Smooth muscle cell of the umbilical artery (primary cell): Measurements from ENCODE around the gene FN3KRP. TPM values are rescaled to one million over a fixed set of nuclear protein-coding genes. Genes with fewer than 3 reads are reported as not detected.

Experiments
- total RNA-seq: library from RNA; depleted of rRNA; stranded (reverse); fragments of >200 nt; gene quantifications from 2 replicates; pipeline ENCODE4 v1.2.3, GENCODE V29; 2014

Gene FN3KRP, protein sequence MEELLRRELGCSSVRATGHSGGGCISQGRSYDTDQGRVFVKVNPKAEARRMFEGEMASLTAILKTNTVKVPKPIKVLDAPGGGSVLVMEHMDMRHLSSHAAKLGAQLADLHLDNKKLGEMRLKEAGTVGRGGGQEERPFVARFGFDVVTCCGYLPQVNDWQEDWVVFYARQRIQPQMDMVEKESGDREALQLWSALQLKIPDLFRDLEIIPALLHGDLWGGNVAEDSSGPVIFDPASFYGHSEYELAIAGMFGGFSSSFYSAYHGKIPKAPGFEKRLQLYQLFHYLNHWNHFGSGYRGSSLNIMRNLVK
- total RNA-seq = 9.2 and 15.0 TPM in 2 replicates

DNA sequence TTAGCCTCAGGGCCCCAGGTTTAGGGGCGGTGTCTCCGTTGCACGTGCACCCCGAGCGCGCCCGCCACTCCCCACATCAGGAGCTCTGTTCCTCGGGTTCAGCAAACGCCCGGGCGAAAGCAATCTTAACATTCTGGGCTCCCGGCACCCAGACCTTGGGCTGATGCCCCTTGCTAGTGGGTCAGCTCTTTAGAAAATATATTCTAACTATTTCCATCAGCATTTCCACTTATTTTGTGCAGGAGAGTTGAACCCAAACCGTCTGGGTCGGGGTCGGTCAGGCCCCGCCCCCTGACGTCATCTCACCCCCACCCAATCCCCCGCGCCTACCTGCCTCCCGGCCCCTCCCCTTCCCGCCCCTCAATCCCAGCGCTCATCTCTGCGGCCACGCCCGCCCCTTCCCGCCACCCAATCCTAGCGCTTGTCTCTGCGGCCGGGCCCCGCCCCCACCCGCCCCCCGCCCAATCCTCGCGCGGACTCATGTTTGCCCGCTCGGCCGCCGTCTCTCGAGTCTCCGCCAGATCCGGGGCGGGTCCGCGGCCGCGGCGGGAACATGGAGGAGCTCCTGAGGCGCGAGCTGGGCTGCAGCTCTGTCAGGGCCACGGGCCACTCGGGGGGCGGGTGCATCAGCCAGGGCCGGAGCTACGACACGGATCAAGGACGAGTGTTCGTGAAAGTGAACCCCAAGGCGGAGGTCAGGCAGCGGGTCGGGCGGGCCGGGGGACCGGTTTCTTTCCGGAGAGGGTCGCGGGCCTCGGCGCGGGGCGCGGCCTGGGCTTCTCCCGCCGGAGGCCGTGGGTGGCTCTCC lies at the start of gene FN3KRP:
Gene FN3KRP (plus strand): TSS at position 504 of the 808 bp plus-strand sequence. CDS start 50 bp downstream, at position 554.

DNA sequence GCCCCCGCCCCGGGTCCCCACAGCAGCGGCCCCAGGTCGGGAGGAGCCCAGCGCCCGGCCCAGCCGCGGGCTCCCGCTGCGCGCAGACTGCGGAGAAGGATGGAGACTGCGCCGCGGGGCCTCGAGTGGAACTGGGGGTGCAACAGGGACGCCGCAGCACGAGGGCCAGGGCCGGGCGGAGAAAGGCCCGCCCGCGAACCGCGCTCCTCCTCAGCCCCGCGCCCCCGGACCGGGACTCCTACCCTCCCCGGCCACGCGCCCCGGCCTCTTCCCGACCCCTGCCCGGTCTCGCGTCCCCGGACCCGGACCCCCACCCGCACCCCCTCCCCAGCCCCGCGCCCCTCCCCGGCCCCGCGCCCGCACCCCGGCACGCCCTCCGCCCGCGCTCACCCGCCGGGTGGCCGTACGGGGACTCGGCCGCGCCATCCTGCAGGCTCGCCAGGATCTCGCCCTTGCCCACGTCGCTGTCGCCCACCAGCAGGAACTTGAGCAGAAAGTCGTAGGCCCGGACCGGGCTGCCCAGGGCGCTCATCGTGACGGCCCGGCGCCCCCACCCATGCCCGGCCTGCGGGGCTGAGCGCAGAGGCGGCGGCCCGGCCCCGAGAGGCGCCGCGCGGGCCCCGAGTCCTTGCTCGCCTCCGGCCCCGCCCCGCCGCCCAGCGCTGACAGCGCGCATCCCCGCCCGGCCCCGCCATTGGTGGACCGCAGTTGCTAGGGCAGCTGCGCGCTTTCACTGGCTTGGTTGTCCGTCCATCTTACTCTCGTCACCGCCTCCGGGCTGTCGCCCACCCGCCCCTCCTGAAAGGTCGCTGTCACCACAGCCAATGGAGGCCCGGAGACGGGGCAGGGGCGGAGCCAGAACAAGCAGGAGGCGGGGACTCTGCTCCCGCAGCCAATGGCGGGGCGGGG lies 18.2 kb upstream of the FN3KRP start, which contains the start of gene RAB40B:
Gene RAB40B (minus strand): TSS at position 634 of the 909 bp plus-strand sequence. CDS start 102 bp downstream, at position 532.

DNA sequence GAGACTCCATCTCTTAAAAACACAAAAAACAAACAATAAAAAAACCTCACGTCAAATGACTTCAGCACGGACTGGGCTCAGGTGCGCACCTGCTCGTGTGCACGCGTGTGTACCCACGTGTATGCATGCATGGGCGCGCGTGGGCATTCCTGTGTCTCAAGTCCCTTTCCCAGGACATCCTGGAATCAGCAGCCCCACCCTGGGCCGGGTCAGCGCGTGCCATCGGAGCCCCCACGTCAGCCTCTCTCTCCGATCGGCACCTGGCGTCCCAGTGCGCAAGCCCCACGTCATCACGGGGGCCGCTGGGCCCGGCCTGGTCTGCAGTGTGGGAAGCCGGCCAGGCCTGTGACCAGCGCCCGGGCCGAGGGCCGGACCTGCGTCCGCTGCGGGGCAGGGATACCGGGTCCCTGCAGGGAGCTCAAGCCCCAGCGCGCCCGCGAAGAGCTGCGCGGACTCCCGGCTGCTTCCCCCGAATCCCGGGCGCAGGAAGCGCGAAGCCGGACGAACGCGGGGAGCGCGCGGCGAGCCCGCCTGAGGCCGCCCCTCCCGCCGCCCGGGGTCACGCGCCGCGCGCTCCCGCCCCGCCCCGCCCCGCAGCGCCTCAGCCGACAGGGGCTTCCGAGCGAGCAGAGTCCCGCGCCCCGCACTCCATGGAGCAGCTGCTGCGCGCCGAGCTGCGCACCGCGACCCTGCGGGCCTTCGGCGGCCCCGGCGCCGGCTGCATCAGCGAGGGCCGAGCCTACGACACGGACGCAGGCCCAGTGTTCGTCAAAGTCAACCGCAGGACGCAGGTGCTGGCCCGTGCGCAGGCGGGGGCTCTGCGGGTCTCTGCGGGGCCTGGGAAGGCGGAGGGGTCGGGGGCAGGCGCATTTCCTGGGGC lies 18.7 kb downstream of the FN3KRP start, which contains the start of gene FN3K:
Gene FN3K (plus strand): TSS at position 629 of the 880 bp plus-strand sequence. CDS start 22 bp downstream, at position 651.

DNA sequence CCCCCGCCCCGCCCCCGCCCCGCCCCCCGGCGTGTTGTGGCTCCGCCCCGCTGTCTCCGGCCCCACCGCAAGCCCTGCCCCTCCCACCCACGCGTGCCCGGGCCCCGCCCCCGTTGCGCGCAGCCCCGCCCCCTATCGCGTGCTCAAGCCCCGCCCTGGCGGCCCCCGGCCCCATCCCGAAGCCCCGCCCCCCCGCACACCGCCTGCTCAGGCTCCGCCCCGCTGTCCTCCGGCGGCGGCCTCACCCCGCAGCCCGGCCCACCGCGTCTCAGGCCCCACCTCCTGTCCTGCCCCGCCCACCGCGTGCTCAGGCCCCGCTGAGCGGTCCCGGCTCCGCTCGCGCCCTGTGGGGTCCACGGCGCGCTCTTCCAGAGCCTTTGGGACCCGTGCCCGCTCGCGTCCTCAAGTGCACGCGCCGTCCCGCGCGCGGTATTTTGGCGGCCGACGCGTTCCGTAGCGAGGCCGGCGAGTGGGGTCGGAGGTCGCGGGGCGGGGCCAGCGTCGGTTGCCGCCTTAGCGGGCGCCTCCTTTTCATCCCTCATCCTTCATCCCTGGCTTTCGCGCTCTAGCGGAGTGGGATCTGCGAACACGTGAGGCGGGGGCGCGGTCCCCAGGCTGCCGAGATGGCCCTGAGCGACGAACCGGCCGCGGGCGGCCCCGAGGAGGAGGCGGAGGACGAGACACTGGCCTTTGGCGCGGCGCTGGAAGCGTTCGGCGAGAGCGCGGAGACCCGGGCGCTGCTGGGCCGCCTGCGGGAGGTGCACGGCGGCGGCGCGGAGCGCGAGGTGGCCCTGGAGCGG lies 35.3 kb downstream of the FN3KRP start, which contains the start of gene TBCD:
Gene TBCD (plus strand): TSS at position 495 of the 800 bp plus-strand sequence. CDS start 129 bp downstream, at position 624.

Other genes starting within 250 kb of the FN3KRP start
- 24.6 and 35.0 TPM in 2 replicates for gene FOXK2, start 197.0 kb upstream of the FN3KRP start, total RNA-seq
- gene WDR45B, start 68.3 kb upstream of the FN3KRP start, total RNA-seq = 69.2 and 88.5 TPM in 2 replicates
- 5.5 and 6.2 TPM in 2 replicates for gene RAB40B, start 18.0 kb upstream of the FN3KRP start, total RNA-seq
- 5.9 and 10.4 TPM in 2 replicates for gene FN3K, start 18.9 kb downstream of the FN3KRP start, total RNA-seq
- 28.2 and 55.2 TPM in 2 replicates for gene TBCD, start 35.4 kb downstream of the FN3KRP start, total RNA-seq
- gene ZNF750, start 123.3 kb downstream of the FN3KRP start, total RNA-seq = not detected in 2 replicates